ENCODE measurements around the gene CCNB2.
A peak's percentile ranks its signal among the peaks of the same experiment; 100 is the strongest.
"Not testable (repeated sequence)": the region's sequence is repeated elsewhere in the genome, so short reads cannot be mapped to it uniquely, and the experiment has no call there.

CCNB2 gene

GRCh38 chr15:59104912-59105732 is at the start of gene CCNB2:
Gene CCNB2, plus strand, starts transcription at chr15:59105146. Its CDS starts 123 bp downstream, at chr15:59105269.
- peak; percentile 50 to 69 for DNase-seq (ENCODE audit: low read depth in 1 of 2, low spot score in 1 of 2)

GRCh38 chr15:59059076-59059597 is 45.8 kb upstream of the CCNB2 start:
- no peak for DNase-seq (ENCODE audit: low read depth in 1 of 2, low spot score in 1 of 2)

- DNase-seq (ENCODE audit: low read depth in 1 of 2, low spot score in 1 of 2), result no peak
Observed at GRCh38 chr15:59060348-59060747, 44.6 kb upstream of the CCNB2 start.

GRCh38 chr15:59063042-59063441 is 41.9 kb upstream of the CCNB2 start:
- DNase-seq (ENCODE audit: low read depth in 1 of 2, low spot score in 1 of 2), result no peak

- no peak for DNase-seq (ENCODE audit: low read depth in 1 of 2, low spot score in 1 of 2)
Observed at GRCh38 chr15:59069430-59069829, 35.5 kb upstream of the CCNB2 start.

- no peak for DNase-seq (ENCODE audit: low read depth in 1 of 2, low spot score in 1 of 2)
Observed at GRCh38 chr15:59074607-59075006, 30.3 kb upstream of the CCNB2 start.

- no peak for DNase-seq (ENCODE audit: low read depth in 1 of 2, low spot score in 1 of 2)
Observed at GRCh38 chr15:59087731-59088130, 17.2 kb upstream of the CCNB2 start.

- no peak for DNase-seq (ENCODE audit: low read depth in 1 of 2, low spot score in 1 of 2)
Observed at GRCh38 chr15:59094077-59094476, 10.9 kb upstream of the CCNB2 start.

- no peak for DNase-seq (ENCODE audit: low read depth in 1 of 2, low spot score in 1 of 2)
Observed at GRCh38 chr15:59096429-59096828, 8.5 kb upstream of the CCNB2 start.

- DNase-seq (ENCODE audit: low read depth in 1 of 2, low spot score in 1 of 2), result no peak
Observed at GRCh38 chr15:59099162-59099685, 5.7 kb upstream of the CCNB2 start.

GRCh38 chr15:59104602-59104911 is 389 bp upstream of the CCNB2 start:
- DNase-seq (ENCODE audit: low read depth in 1 of 2, low spot score in 1 of 2), result no peak

GRCh38 chr15:59105854-59106253 is 908 bp downstream of the CCNB2 start:
- no peak for DNase-seq (ENCODE audit: low read depth in 1 of 2, low spot score in 1 of 2)

GRCh38 chr15:59111251-59111650 is 6.3 kb downstream of the CCNB2 start:
- DNase-seq (ENCODE audit: low read depth in 1 of 2, low spot score in 1 of 2), result no peak

GRCh38 chr15:59115047-59115446 is 10.1 kb downstream of the CCNB2 start:
- DNase-seq (ENCODE audit: low read depth in 1 of 2, low spot score in 1 of 2), result no peak

GRCh38 chr15:59116141-59116540 is 11.2 kb downstream of the CCNB2 start:
- no peak for DNase-seq (ENCODE audit: low read depth in 1 of 2, low spot score in 1 of 2)

- DNase-seq (ENCODE audit: low read depth in 1 of 2, low spot score in 1 of 2), result no peak
Observed at GRCh38 chr15:59116771-59117170, 11.8 kb downstream of the CCNB2 start.

- DNase-seq (ENCODE audit: low read depth in 1 of 2, low spot score in 1 of 2), result no peak
Observed at GRCh38 chr15:59119625-59120024, 14.7 kb downstream of the CCNB2 start.

GRCh38 chr15:59120937-59121336 is 16.0 kb downstream of the CCNB2 start:
- DNase-seq (ENCODE audit: low read depth in 1 of 2, low spot score in 1 of 2), result no peak

- DNase-seq (ENCODE audit: low read depth in 1 of 2, low spot score in 1 of 2), result no peak
Observed at GRCh38 chr15:59124261-59124660, 19.3 kb downstream of the CCNB2 start.

GRCh38 chr15:59125683-59126082 is 20.7 kb downstream of the CCNB2 start:
- DNase-seq (ENCODE audit: low read depth in 1 of 2, low spot score in 1 of 2), result not testable (repeated sequence)

- DNase-seq (ENCODE audit: low read depth in 1 of 2, low spot score in 1 of 2), result not testable (repeated sequence)
Observed at GRCh38 chr15:59127255-59127654, 22.3 kb downstream of the CCNB2 start.

- DNase-seq (ENCODE audit: low read depth in 1 of 2, low spot score in 1 of 2), result no peak
Observed at GRCh38 chr15:59131456-59131855, 26.5 kb downstream of the CCNB2 start.

Measured in activated T-helper 1 cell treated with anti-CD3 and anti-CD28 coated beads, Interleukin-2, amount 50 U/mL, for 16 hours (primary cell).